Cardiac muscle cell (in vitro differentiated cells and primary cell): ENCODE measurements around the gene KLHL40. TPM values are rescaled to one million over a fixed set of nuclear protein-coding genes. Genes with fewer than 3 reads are reported as not detected.

Experiments
- DNase-seq, 2 donors: peaks; one replicate each; pipeline versions ENCODE4 v3.0.0 to v3.0.0-alpha.2; 2010 to 2017; ENCODE audit warnings: low read depth in 1 of 2, low spot score in 1 of 2
- H3K27ac ChIP-seq: fragments of 200-600 bp; sonication (generic); 2 replicates; pipeline ENCODE4 v1.5.1; 2016
- H3K27me3 ChIP-seq: fragments of 200-600 bp; sonication (generic); 2 replicates; pipeline ENCODE4 v1.6.0; 2016; ENCODE audit warnings: control low read depth
- H3K36me3 ChIP-seq: fragments of 200-600 bp; sonication (generic); 2 replicates; pipeline ENCODE4 v1.5.1; 2016; ENCODE audit warnings: control low read depth
- H3K4me1 ChIP-seq: fragments of 200-600 bp; sonication (generic); 2 replicates; pipeline ENCODE4 v1.8.1; 2017; ENCODE audit warnings: low read depth, mild to moderate bottlenecking, mixed run types
- H3K4me3 ChIP-seq: fragments of 200-600 bp; sonication (generic); 2 replicates; pipeline ENCODE4 v1.5.1; 2016; ENCODE audit warnings: mild to moderate bottlenecking
- H3K9me3 ChIP-seq: fragments of 200-600 bp; sonication (generic); 2 replicates; pipeline ENCODE4 v1.5.1; 2017; ENCODE audit warnings: low read depth, mild to moderate bottlenecking, control low read depth
- CTCF ChIP-seq: IDR thresholded peaks from 2 replicates; pipeline ENCODE4 v1.5.1; 2012; ENCODE audit warnings: low read depth, mild to moderate bottlenecking, low read length
- polyA plus RNA-seq: library from polyadenylated mRNA; unstranded; fragments of >200 nt; fragmentation: Nextera tagmentation; extraction: Ambion mirVana; gene quantifications from 2 replicates; pipeline ENCODE4 v1.2.1, GENCODE V29; 2016
- total RNA-seq: library from RNA; depleted of rRNA; stranded (reverse); fragments of >200 nt; gene quantifications from 2 replicates; pipeline ENCODE4 v1.2.3, GENCODE V29; 2016

Gene KLHL40
- total and polyA plus RNA-seq, 2 experiments from 2014 or later, result 0.39 to 0.66 TPM

GRCh38 chr3:42707620-42708355 is 22.5 kb downstream of the KLHL40 start:
- Histone ChIP-seq H3K36me3 (no peaks in the 10 kb centered on the region), H3K4me3 (no peak overlapping the region), H3K4me1 (peaks cover 3% of the 10 kb centered on the region), H3K27me3 (no peaks in the 10 kb centered on the region), H3K9me3 (no peaks in the 10 kb centered on the region), H3K27ac (no peak overlapping the region)
- TF ChIP-seq CTCF, result no peak
- no peak for DNase-seq

- TF ChIP-seq CTCF, result no peak
- Histone ChIP-seq H3K9me3 (no peaks in the 10 kb centered on the region), H3K36me3 (no peaks in the 10 kb centered on the region), H3K27ac (no peak overlapping the region), H3K27me3 (no peaks in the 10 kb centered on the region), H3K4me3 (no peak overlapping the region), H3K4me1 (no peaks in the 10 kb centered on the region)
- DNase-seq, result no peak
These were observed 23.3 kb downstream of the KLHL40 start for GRCh38 chr3:42708611-42709151.

GRCh38 chr3:42709621-42710020 is 24.3 kb downstream of the KLHL40 start:
- Histone ChIP-seq H3K4me3 (no peak overlapping the region), H3K36me3 (no peaks in the 10 kb centered on the region), H3K4me1 (no peaks in the 10 kb centered on the region), H3K9me3 (no peaks in the 10 kb centered on the region), H3K27ac (no peak overlapping the region), H3K27me3 (no peaks in the 10 kb centered on the region)
- DNase-seq, result no peak
- TF ChIP-seq CTCF, result no peak

GRCh38 chr3:42710323-42711021 is 25.1 kb downstream of the KLHL40 start:
- H3K27ac ChIP-seq, result no peak overlapping the region
- no peaks in the 10 kb centered on the region for H3K27me3 ChIP-seq
- H3K9me3 ChIP-seq, result no peaks in the 10 kb centered on the region
- DNase-seq, result no peak
- no peaks in the 10 kb centered on the region for H3K4me1 ChIP-seq
- no peaks in the 10 kb centered on the region for H3K36me3 ChIP-seq
- no peak for TF ChIP-seq CTCF
- no peak overlapping the region for H3K4me3 ChIP-seq

GRCh38 chr3:42711491-42712343 is 26.4 kb downstream of the KLHL40 start:
- Histone ChIP-seq H3K4me3 (no peak overlapping the region), H3K9me3 (no peaks in the 10 kb centered on the region), H3K36me3 (no peaks in the 10 kb centered on the region), H3K4me1 (no peaks in the 10 kb centered on the region), H3K27me3 (no peaks in the 10 kb centered on the region), H3K27ac (no peak overlapping the region)
- TF ChIP-seq CTCF, result no peak
- DNase-seq, result no peak
